GM23338 (cell line): ENCODE data around the gene IDI2. TPM values are rescaled to one million over a fixed set of nuclear protein-coding genes. Genes with fewer than 3 reads are reported as not detected.

Source experiments
- ATAC-seq: fragments of 200-7000 bp; cut with Tn5 transposase; 3 replicates; pipeline ENCODE4 v1.9.1; 2020
- DNase-seq: peaks from one replicate; pipeline ENCODE4 v3.0.0-alpha.2; 2015; ENCODE audit warnings: low spot score
- H2AFZ ChIP-seq: fragments of 200-600 bp; sonication (generic); 2 replicates; pipeline ENCODE4 v1.8.0; 2016; ENCODE audit warnings: antibody characterized with exemption, mild to moderate bottlenecking, moderate library complexity
- H3F3A ChIP-seq: fragments of 200-600 bp; sonication (generic); replicated peaks from 2 replicates; pipeline ENCODE4 v1.8.0; 2017; ENCODE audit warnings: antibody characterized with exemption, mixed run types, low read depth
- H3K27ac ChIP-seq: fragments of 200-600 bp; sonication (generic); 2 replicates; pipeline ENCODE4 v1.6.1; 2016; ENCODE audit warnings: low read depth
- H3K27me3 ChIP-seq: fragments of 200-600 bp; sonication (generic); 2 replicates; pipeline ENCODE4 v1.8.0; 2016; ENCODE audit warnings: mild to moderate bottlenecking, mixed run types, moderate library complexity; ENCODE audit not compliant: insufficient read depth
- H3K36me3 ChIP-seq: fragments of 200-600 bp; sonication (generic); 2 replicates; pipeline ENCODE4 v1.8.0; 2016; ENCODE audit warnings: mild to moderate bottlenecking; ENCODE audit not compliant: insufficient read depth
- H3K4me1 ChIP-seq: fragments of 200-600 bp; sonication (generic); 2 replicates; pipeline ENCODE4 v1.8.0; 2016; ENCODE audit warnings: mild to moderate bottlenecking, moderate library complexity; ENCODE audit not compliant: insufficient read depth
- H3K4me2 ChIP-seq: fragments of 200-600 bp; sonication (generic); 2 replicates; pipeline ENCODE4 v1.7.1; 2017; ENCODE audit warnings: mixed run types
- H3K4me3 ChIP-seq: fragments of 200-600 bp; sonication (generic); 2 replicates; pipeline ENCODE4 v1.6.1; 2016; ENCODE audit warnings: mixed run types
- H3K79me2 ChIP-seq: fragments of 200-600 bp; sonication (generic); replicated peaks from 2 replicates; pipeline ENCODE4 v1.8.0; 2017; ENCODE audit warnings: mild to moderate bottlenecking; ENCODE audit not compliant: insufficient read depth
- H3K9me2 ChIP-seq: fragments of 200-600 bp; sonication (generic); 2 replicates; pipeline ENCODE4 v1.8.0; 2017; ENCODE audit not compliant: insufficient read depth
- H4K20me1 ChIP-seq: fragments of 200-600 bp; sonication (generic); replicated peaks from 2 replicates; pipeline ENCODE4 v1.8.0; 2017; ENCODE audit warnings: mild to moderate bottlenecking; ENCODE audit not compliant: insufficient read depth
- H3K27ac Mint-ChIP-seq: 2 replicates; pipeline ENCODE4 v1.8.0; 2020; ENCODE audit warnings: inconsistent platforms, mild to moderate bottlenecking, moderate library complexity, mixed read lengths
- H3K27me3 Mint-ChIP-seq: 3 replicates; pipeline ENCODE4 v1.8.0; 2022; ENCODE audit warnings: low read depth, mild to moderate bottlenecking, moderate library complexity, mixed read lengths, inconsistent platforms; ENCODE audit not compliant: insufficient read depth, poor library complexity
- H3K36me3 Mint-ChIP-seq: 3 replicates; pipeline ENCODE4 v1.8.0; 2021; ENCODE audit warnings: low read depth, mild to moderate bottlenecking, inconsistent platforms, moderate library complexity, mixed read lengths
- H3K4me1 Mint-ChIP-seq: 3 replicates; pipeline ENCODE4 v1.8.0; 2020; ENCODE audit warnings: mild to moderate bottlenecking, inconsistent platforms, mixed read lengths
- H3K4me3 Mint-ChIP-seq: 3 replicates; pipeline ENCODE4 v1.8.0; 2021; ENCODE audit warnings: moderate library complexity, mild to moderate bottlenecking, inconsistent platforms, mixed read lengths
- H3K9me3 Mint-ChIP-seq: 3 replicates; pipeline ENCODE4 v1.8.0; 2020; ENCODE audit warnings: moderate library complexity, mild to moderate bottlenecking, inconsistent platforms, mixed read lengths
- CREB1 ChIP-seq: fragments of 250-450 bp; sonication (Bioruptor Pico); IDR thresholded peaks from 2 replicates; pipeline ENCODE4 v1.5.0; 2020; ENCODE audit warnings: low read depth, mild to moderate bottlenecking, moderate library complexity
- CTCF ChIP-seq, 2 experiments: fragments of 200-600 bp in 1 of 2; sonication (generic) in 1 of 2; conservative IDR thresholded peaks; 2 replicates each; pipeline versions ENCODE4 v1.5.1 to v1.6.1; 2016 to 2017; ENCODE audit warnings: antibody characterized with exemption in 2 of 2, low read depth in 2 of 2, mild to moderate bottlenecking in 2 of 2, moderate library complexity in 1 of 2
- ETS1 ChIP-seq: IDR thresholded peaks from 2 replicates; pipeline ENCODE4 v1.6.1; 2016; ENCODE audit warnings: antibody characterized with exemption
- EZH2 ChIP-seq: fragments of 200-600 bp; sonication (generic); IDR thresholded peaks from one replicate; pipeline ENCODE4 v1.8.0; 2017; ENCODE audit warnings: antibody characterized with exemption, mild to moderate bottlenecking, low read depth; ENCODE audit not compliant: unreplicated experiment
- EZH2phosphoT487 ChIP-seq: fragments of 200-600 bp; sonication (generic); IDR thresholded peaks from one replicate; pipeline ENCODE4 v1.8.1; 2018; ENCODE audit warnings: antibody characterized with exemption; ENCODE audit not compliant: unreplicated experiment
- JUNB ChIP-seq: IDR thresholded peaks from one replicate; pipeline ENCODE4 v1.6.1; 2016; ENCODE audit warnings: antibody characterized with exemption; ENCODE audit not compliant: unreplicated experiment
- NANOG ChIP-seq: IDR thresholded peaks from 2 replicates; pipeline ENCODE4 v1.6.1; 2016; ENCODE audit warnings: antibody characterized with exemption, borderline replicate concordance
- POLR2AphosphoS5 ChIP-seq: IDR thresholded peaks from 2 replicates; pipeline ENCODE4 v1.6.1; 2016; ENCODE audit warnings: antibody characterized with exemption, low read depth
- REST ChIP-seq: IDR thresholded peaks from one replicate; pipeline ENCODE4 v1.6.1; 2018; ENCODE audit warnings: antibody characterized with exemption; ENCODE audit not compliant: unreplicated experiment
- STAT1 ChIP-seq: IDR thresholded peaks from one replicate; pipeline ENCODE4 v1.6.1; 2016; ENCODE audit warnings: antibody characterized with exemption; ENCODE audit not compliant: unreplicated experiment
- ZNF114 ChIP-seq: fragments of 250-450 bp; sonication (Bioruptor Pico); IDR thresholded peaks from 2 replicates; pipeline ENCODE4 v1.5.0; 2020; ENCODE audit warnings: mild to moderate bottlenecking, moderate library complexity
- ZNF331 ChIP-seq: fragments of 250-450 bp; sonication (Bioruptor Pico); IDR thresholded peaks from 2 replicates; pipeline ENCODE4 v1.5.0; 2020; ENCODE audit warnings: low read depth, mild to moderate bottlenecking, moderate library complexity
- ZNF462 ChIP-seq: fragments of 250-450 bp; sonication (Bioruptor Pico); IDR thresholded peaks from 2 replicates; pipeline ENCODE4 v1.5.0; 2020; ENCODE audit warnings: mild to moderate bottlenecking, moderate library complexity
- polyA plus RNA-seq: library from polyadenylated mRNA; unstranded; fragments of >200 nt; fragmentation: Nextera tagmentation; extraction: Ambion mirVana; gene quantifications from 2 replicates; pipeline ENCODE4 v1.2.1, GENCODE V29; 2016
- total RNA-seq: library from RNA; depleted of rRNA; stranded (reverse); fragments of >200 nt; shearing (Covaris generic); gene quantifications from 2 replicates; pipeline ENCODE4 v1.2.3, GENCODE V29; 2014

Gene IDI2
- total and polyA plus RNA-seq, 2 experiments from 2014 or later = not detected

- ATAC-seq = peak; percentile 31; the same call in 1 of the 3 replicates
- no peak overlapping the region for H3K27ac Mint-ChIP-seq
- no peaks in the 10 kb centered on the region for H3K9me3 Mint-ChIP-seq
- Histone ChIP-seq H3K36me3 (no peaks in the 10 kb centered on the region), H2AFZ (no peak overlapping the region), H3K4me2 (no peak overlapping the region), H3F3A (peaks cover 3% of the 10 kb centered on the region; the same call in 1 of the 2 replicates), H4K20me1 (peaks cover 10% of the 10 kb centered on the region; the same call in 1 of the 2 replicates), H3K27ac (no peak overlapping the region), H3K27me3 (no peaks in the 10 kb centered on the region), H3K4me3 (no peak overlapping the region), H3K4me1 (no peaks in the 10 kb centered on the region), H3K79me2 (peaks cover 48% of the 10 kb centered on the region), H3K9me2 (no peaks in the 10 kb centered on the region)
- TF ChIP-seq EZH2phosphoT487 (no peak), ETS1 (no peak), CTCF (conservative IDR thresholded peaks at IDR 0.05; ENCODE audit: low read depth in 2 of 2) (no peak), STAT1 (no peak), ZNF114 (no peak), NANOG (no peak), ZNF462 (CRISPR knock-in tag) (no peak), ZNF331 (CRISPR knock-in tag) (no peak), POLR2AphosphoS5 (no peak), CREB1 (CRISPR knock-in tag) (no peak), EZH2 (no peak), REST (no peak), JUNB (no peak)
- no peak overlapping the region for H3K4me3 Mint-ChIP-seq
- H3K4me1 Mint-ChIP-seq = no peaks in the 10 kb centered on the region
- H3K27me3 Mint-ChIP-seq = peaks cover 5% of the 10 kb centered on the region
- H3K36me3 Mint-ChIP-seq = no peaks in the 10 kb centered on the region; the same call in 2 of the 3 replicates
- DNase-seq = no peak
These were observed 37.7 kb upstream of the IDI2 start for GRCh38 chr10:1063232-1063865.
